NB4 (cell line): ENCODE results near the gene MRPS2.
"Not testable (repeated sequence)": the region's sequence is repeated elsewhere in the genome, so short reads cannot be mapped to it uniquely, and the experiment has no call there.

ENCODE experiments used
- POLR2A ChIP-seq: IDR thresholded peaks from 2 replicates; pipeline ENCODE4 v1.6.1; 2011; ENCODE audit warnings: mild to moderate bottlenecking; ENCODE audit not compliant: insufficient read length; ENCODE audit errors: extremely low read depth
- TF ChIP-seq, protein P1 (sequence below): IDR thresholded peaks from one replicate; pipeline ENCODE4 v1.5.1; 2012; ENCODE audit warnings: low read depth, low read length

DNA sequence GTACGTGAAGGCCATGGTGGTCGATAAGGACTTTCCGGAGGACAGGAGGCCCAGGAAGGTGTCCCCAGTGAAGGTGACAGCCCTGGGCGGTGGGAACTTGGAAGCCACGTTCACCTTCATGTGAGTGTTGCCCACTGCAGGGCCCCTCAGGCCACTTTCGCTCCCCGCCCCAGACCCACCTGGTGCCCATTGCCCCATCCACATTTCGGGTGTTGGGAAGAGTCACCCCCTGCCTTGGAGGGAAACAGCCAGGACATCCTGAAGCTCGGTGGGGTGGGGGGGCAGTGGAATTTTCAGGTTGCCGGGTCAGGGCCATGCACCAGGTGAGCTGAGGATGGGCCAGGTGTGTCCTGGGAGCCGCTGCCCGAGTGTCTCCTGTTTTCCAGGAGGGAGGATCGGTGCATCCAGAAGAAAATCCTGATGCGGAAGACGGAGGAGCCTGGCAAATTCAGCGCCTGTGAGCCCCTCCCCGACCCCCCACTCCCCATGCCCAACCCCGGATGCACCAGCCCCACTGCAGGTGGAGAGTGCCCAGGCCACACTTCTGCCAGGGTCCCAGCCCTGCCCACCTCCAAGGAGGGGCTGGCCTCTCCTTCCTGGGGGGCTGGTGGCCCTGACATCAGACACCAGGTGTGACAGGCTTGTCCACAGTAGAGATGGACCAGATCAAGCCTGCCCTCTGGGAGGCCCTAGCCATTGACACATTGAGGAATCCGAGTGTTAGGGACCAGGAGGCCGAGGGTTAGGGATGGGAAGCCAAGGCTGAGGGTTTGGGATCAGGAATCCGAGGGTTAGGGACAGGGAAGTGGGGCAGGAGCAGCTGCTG lies 46.5 kb downstream of the MRPS2 start:
- TF ChIP-seq, protein P1, sequence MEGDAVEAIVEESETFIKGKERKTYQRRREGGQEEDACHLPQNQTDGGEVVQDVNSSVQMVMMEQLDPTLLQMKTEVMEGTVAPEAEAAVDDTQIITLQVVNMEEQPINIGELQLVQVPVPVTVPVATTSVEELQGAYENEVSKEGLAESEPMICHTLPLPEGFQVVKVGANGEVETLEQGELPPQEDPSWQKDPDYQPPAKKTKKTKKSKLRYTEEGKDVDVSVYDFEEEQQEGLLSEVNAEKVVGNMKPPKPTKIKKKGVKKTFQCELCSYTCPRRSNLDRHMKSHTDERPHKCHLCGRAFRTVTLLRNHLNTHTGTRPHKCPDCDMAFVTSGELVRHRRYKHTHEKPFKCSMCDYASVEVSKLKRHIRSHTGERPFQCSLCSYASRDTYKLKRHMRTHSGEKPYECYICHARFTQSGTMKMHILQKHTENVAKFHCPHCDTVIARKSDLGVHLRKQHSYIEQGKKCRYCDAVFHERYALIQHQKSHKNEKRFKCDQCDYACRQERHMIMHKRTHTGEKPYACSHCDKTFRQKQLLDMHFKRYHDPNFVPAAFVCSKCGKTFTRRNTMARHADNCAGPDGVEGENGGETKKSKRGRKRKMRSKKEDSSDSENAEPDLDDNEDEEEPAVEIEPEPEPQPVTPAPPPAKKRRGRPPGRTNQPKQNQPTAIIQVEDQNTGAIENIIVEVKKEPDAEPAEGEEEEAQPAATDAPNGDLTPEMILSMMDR: not testable (repeated sequence)
- TF ChIP-seq POLR2A: not testable (repeated sequence)
